ENCODE results near the gene CCDC110.

The CCDC110 gene

GRCh38 chr4:185471235-185472102, at the start of gene CCDC110:
Gene CCDC110, minus strand, starts transcription at chr4:185471733. Its CDS starts 50 bp downstream, at chr4:185471683.
- DNase-seq: peak; percentile 39

GRCh38 chr4:185520119-185520518, 48.6 kb upstream of the CCDC110 start:
- DNase-seq: no peak

GRCh38 chr4:185518494-185518893, 47.0 kb upstream of the CCDC110 start:
- no peak for DNase-seq

- no peak for DNase-seq
Measured at GRCh38 chr4:185518069-185518468, 46.5 kb upstream of the CCDC110 start.

- no peak for DNase-seq
Measured at GRCh38 chr4:185515248-185515647, 43.7 kb upstream of the CCDC110 start.

GRCh38 chr4:185514182-185514697, 42.7 kb upstream of the CCDC110 start:
- no peak for DNase-seq

- DNase-seq: peak; percentile 87
Measured at GRCh38 chr4:185513489-185514181, 42.1 kb upstream of the CCDC110 start.

- DNase-seq: no peak
Measured at GRCh38 chr4:185512516-185512915, 41.0 kb upstream of the CCDC110 start.

- DNase-seq: peak; percentile 49
Measured at GRCh38 chr4:185511243-185511642, 39.7 kb upstream of the CCDC110 start.

GRCh38 chr4:185510806-185511205, 39.3 kb upstream of the CCDC110 start:
- DNase-seq: no peak

GRCh38 chr4:185508181-185508580, 36.6 kb upstream of the CCDC110 start:
- DNase-seq: no peak

GRCh38 chr4:185506422-185506821, 34.9 kb upstream of the CCDC110 start:
- no peak for DNase-seq

- no peak for DNase-seq
Measured at GRCh38 chr4:185504098-185505047, 32.8 kb upstream of the CCDC110 start.

GRCh38 chr4:185502386-185502785, 30.9 kb upstream of the CCDC110 start:
- DNase-seq: no peak

GRCh38 chr4:185500576-185500975, 29.0 kb upstream of the CCDC110 start:
- DNase-seq: no peak

GRCh38 chr4:185500035-185500434, 28.5 kb upstream of the CCDC110 start:
- no peak for DNase-seq

GRCh38 chr4:185488650-185489049, 17.1 kb upstream of the CCDC110 start:
- no peak for DNase-seq

- DNase-seq: no peak
Measured at GRCh38 chr4:185481401-185481800, 9.9 kb upstream of the CCDC110 start.

GRCh38 chr4:185480016-185480732, 8.6 kb upstream of the CCDC110 start:
- DNase-seq: no peak

- no peak for DNase-seq
Measured at GRCh38 chr4:185479507-185479971, 8.0 kb upstream of the CCDC110 start.

GRCh38 chr4:185473247-185473646, 1.7 kb upstream of the CCDC110 start:
- no peak for DNase-seq

- DNase-seq: no peak
Measured at GRCh38 chr4:185472103-185472542, 590 bp upstream of the CCDC110 start.

Data from MV-4-11 (cell line).